GM12892 (cell line): ENCODE measurements around the gene CACNA2D4.

Source experiments
- POLR2A ChIP-seq: IDR thresholded peaks from 2 replicates; pipeline ENCODE4 v1.6.1; 2011; ENCODE audit warnings: low read depth, low read length, control low read depth
- TAF1 ChIP-seq: IDR thresholded peaks from 2 replicates; pipeline ENCODE4 v1.6.1; 2011; ENCODE audit warnings: low read depth, mild to moderate bottlenecking, control low read depth, low read length, borderline replicate concordance

GRCh38 chr12:1936406-1937320, 18.2 kb upstream of the CACNA2D4 start:
- TF ChIP-seq TAF1 (no peak), POLR2A (no peak)
